Measurements from ENCODE around the gene HCN2.
"Not testable (repeated sequence)": the region's sequence is repeated elsewhere in the genome, so short reads cannot be mapped to it uniquely, and the experiment has no call there.

HCN2 gene

DNA sequence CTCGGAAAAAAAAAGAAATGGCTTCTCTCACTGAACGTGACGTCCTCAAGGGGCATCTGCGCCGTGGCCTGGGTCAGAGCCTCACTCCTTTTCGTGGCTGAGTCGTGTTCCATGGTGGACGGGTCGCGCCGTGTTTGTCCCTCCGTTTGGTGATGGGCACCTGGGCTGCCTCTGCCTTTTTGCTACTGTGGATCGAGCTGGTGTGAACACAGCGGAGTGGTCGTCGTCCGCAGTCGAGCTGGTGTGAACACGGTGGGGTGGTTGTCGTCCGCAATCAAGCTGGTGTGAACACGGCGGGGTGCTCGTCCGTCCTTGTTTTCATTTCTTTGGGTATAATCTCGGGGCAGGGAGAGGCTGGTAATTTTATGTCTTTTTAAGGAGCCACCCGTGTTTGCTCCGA is 11.6 kb downstream of the HCN2 start:
- no peaks in the 10 kb centered on the region for H4K20me1 ChIP-seq (ENCODE audit: insufficient read depth, low read length)
- H3K27me3 ChIP-seq (ENCODE audit: insufficient read depth, low read length): peaks cover 17% of the 10 kb centered on the region; the same call in 1 of the 2 replicates
- TF ChIP-seq, protein P1, sequence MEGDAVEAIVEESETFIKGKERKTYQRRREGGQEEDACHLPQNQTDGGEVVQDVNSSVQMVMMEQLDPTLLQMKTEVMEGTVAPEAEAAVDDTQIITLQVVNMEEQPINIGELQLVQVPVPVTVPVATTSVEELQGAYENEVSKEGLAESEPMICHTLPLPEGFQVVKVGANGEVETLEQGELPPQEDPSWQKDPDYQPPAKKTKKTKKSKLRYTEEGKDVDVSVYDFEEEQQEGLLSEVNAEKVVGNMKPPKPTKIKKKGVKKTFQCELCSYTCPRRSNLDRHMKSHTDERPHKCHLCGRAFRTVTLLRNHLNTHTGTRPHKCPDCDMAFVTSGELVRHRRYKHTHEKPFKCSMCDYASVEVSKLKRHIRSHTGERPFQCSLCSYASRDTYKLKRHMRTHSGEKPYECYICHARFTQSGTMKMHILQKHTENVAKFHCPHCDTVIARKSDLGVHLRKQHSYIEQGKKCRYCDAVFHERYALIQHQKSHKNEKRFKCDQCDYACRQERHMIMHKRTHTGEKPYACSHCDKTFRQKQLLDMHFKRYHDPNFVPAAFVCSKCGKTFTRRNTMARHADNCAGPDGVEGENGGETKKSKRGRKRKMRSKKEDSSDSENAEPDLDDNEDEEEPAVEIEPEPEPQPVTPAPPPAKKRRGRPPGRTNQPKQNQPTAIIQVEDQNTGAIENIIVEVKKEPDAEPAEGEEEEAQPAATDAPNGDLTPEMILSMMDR (IDR thresholded peaks at IDR 0.05; ENCODE audit: low read length): no peak
- TF ChIP-seq EZH2 (IDR thresholded peaks at IDR 0.05; ENCODE audit: borderline replicate concordance, low read length): no peak
- H3K27ac ChIP-seq (ENCODE audit: low read depth, low read length, poor library complexity, severe bottlenecking): no peak overlapping the region
- H3K4me3 ChIP-seq (ENCODE audit: low read depth, low read length, poor library complexity, severe bottlenecking): no peak overlapping the region
- H3F3A ChIP-seq (ENCODE audit: insufficient read depth, low read length): no peaks in the 10 kb centered on the region
- H2AFZ ChIP-seq (ENCODE audit: low read length): no peak overlapping the region
- no peaks in the 10 kb centered on the region for H3K36me3 ChIP-seq (ENCODE audit: insufficient read depth, low read length)
- no peaks in the 10 kb centered on the region for H3K9me3 ChIP-seq (ENCODE audit: low read length)
- no peaks in the 10 kb centered on the region for H3K79me2 ChIP-seq (ENCODE audit: insufficient read depth, low read length)
- H3K4me1 ChIP-seq (ENCODE audit: insufficient read depth, low read length, severe bottlenecking): no peaks in the 10 kb centered on the region
- H3K4me2 ChIP-seq (ENCODE audit: low read length): no peak overlapping the region
- H3K9ac ChIP-seq (ENCODE audit: low read length): no peak overlapping the region
- no peaks in the 10 kb centered on the region for H3K9me2 ChIP-seq (ENCODE audit: low read depth, low read length)

DNA sequence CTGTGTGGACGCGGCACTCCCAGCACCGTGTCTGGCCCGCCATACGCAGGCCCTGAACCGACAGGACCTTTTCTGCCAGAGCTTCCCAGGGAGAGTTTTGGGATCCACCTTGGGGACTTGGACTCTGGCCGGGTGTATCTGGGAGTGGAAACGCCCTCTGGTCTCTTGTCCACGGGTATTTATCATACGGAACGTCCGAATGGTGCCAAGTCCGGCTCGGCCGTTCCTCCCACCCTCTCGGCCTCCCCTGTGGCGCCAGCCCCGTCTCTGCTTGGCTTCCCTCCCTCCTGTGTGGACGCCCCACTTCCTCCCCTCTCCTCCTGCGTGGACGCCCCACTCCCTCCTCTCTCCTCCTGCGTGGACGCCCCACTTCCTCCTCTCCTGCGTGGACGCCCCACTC is 12.1 kb downstream of the HCN2 start:
- Histone ChIP-seq H3K36me3 (ENCODE audit: insufficient read depth, low read length) (no peaks in the 10 kb centered on the region), H4K20me1 (ENCODE audit: insufficient read depth, low read length) (no peaks in the 10 kb centered on the region), H3K4me3 (ENCODE audit: low read depth, low read length, poor library complexity, severe bottlenecking) (no peak overlapping the region), H3K4me2 (ENCODE audit: low read length) (no peak overlapping the region), H3F3A (ENCODE audit: insufficient read depth, low read length) (no peaks in the 10 kb centered on the region), H3K9me2 (ENCODE audit: low read depth, low read length) (no peaks in the 10 kb centered on the region), H3K79me2 (ENCODE audit: insufficient read depth, low read length) (no peaks in the 10 kb centered on the region), H3K27ac (ENCODE audit: low read depth, low read length, poor library complexity, severe bottlenecking) (no peak overlapping the region), H2AFZ (ENCODE audit: low read length) (no peak overlapping the region), H3K27me3 (ENCODE audit: insufficient read depth, low read length) (peaks cover 12% of the 10 kb centered on the region; the same call in 1 of the 2 replicates), H3K4me1 (ENCODE audit: insufficient read depth, low read length, severe bottlenecking) (no peaks in the 10 kb centered on the region), H3K9ac (ENCODE audit: low read length) (no peak overlapping the region), H3K9me3 (ENCODE audit: low read length) (no peaks in the 10 kb centered on the region)
- TF ChIP-seq, protein P1 (IDR thresholded peaks at IDR 0.05; ENCODE audit: low read length): no peak
- TF ChIP-seq EZH2 (IDR thresholded peaks at IDR 0.05; ENCODE audit: borderline replicate concordance, low read length): no peak

DNA sequence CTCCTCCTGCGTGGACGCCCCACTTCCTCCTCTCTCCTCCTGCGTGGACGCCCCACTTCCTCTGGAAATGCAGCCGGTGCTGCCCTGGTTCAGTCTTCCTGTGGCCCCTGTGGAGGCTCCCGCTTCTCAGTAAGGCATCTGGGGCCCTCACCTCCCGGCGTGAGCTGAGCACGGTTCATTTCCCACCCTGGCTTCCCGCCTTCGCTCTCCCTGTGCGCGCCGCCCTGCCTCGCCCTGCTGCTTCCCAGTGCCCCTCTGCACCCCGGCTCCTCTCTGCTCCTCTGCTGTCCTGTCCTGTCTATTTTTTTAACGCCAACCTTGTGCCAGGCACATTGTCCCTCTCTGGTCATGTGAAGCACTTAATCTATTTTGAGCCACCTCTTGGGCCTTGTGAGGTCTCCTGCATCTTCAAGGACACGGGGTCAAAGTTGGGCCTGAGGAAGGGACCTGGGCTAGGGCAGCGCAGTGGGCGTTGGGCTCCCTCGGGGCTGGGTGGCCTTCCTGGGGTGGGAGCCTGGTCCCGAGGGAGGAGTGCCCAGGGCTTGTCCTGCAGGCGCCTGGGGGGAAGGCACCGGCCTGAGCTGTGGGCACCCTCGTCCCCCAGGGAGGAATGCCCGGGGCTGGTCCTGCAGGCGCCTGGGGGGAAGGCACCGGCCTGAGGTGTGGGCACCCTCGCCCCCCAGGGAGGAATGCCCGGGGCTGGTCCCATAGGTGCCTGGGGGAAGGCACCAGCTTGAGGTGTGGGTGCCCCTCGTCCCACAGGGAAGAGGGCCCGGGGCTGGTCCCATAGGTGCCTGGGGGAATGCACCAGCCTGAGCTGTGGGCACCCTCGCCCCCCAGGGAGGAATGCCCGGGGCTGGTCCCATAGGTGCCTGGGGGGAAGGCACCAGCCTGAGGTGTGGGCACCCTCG is 13.0 kb downstream of the HCN2 start:
- Histone ChIP-seq H3K27me3 (ENCODE audit: insufficient read depth, low read length) (peaks cover 8% of the 10 kb centered on the region; the same call in 1 of the 2 replicates), H3K4me2 (ENCODE audit: low read length) (no peak overlapping the region)
- no peak for TF ChIP-seq EZH2 (IDR thresholded peaks at IDR 0.05; ENCODE audit: borderline replicate concordance, low read length)
- TF ChIP-seq, protein P1 (IDR thresholded peaks at IDR 0.05; ENCODE audit: low read length): no peak

DNA sequence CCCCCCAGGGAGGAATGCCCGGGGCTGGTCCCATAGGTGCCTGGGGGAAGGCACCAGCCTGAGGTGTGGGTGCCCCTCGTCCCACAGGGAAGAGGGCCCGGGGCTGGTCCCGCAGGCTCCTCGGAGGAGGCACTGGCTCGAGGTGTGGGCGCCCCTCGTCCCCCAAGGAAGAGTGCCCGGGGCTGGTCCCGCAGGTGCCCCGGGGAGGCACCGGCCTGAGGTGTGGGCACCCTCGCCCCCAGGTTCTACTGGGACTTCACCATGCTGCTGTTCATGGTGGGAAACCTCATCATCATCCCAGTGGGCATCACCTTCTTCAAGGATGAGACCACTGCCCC is 13.6 kb downstream of the HCN2 start:
- not testable (repeated sequence) for H3K4me3 ChIP-seq (ENCODE audit: low read depth, low read length, poor library complexity, severe bottlenecking); H4K20me1 ChIP-seq (ENCODE audit: insufficient read depth, low read length); H3K4me1 ChIP-seq (ENCODE audit: insufficient read depth, low read length, severe bottlenecking); H3K4me2 ChIP-seq (ENCODE audit: low read length); H3K9me3 ChIP-seq (ENCODE audit: low read length); H3K79me2 ChIP-seq (ENCODE audit: insufficient read depth, low read length); H3F3A ChIP-seq (ENCODE audit: insufficient read depth, low read length); H2AFZ ChIP-seq (ENCODE audit: low read length); H3K9ac ChIP-seq (ENCODE audit: low read length); H3K27me3 ChIP-seq (ENCODE audit: insufficient read depth, low read length); H3K36me3 ChIP-seq (ENCODE audit: insufficient read depth, low read length); H3K9me2 ChIP-seq (ENCODE audit: low read depth, low read length); H3K27ac ChIP-seq (ENCODE audit: low read depth, low read length, poor library complexity, severe bottlenecking)

More for the DNA sequence above, 13.0 kb downstream of the HCN2 start:
- Histone ChIP-seq H3K9me2 (ENCODE audit: low read depth, low read length) (no peaks in the 10 kb centered on the region), H3K36me3 (ENCODE audit: insufficient read depth, low read length) (no peaks in the 10 kb centered on the region), H3K9ac (ENCODE audit: low read length) (no peak overlapping the region), H3K27ac (ENCODE audit: low read depth, low read length, poor library complexity, severe bottlenecking) (no peak overlapping the region), H3K4me3 (ENCODE audit: low read depth, low read length, poor library complexity, severe bottlenecking) (no peak overlapping the region), H3K79me2 (ENCODE audit: insufficient read depth, low read length) (no peaks in the 10 kb centered on the region), H3K4me1 (ENCODE audit: insufficient read depth, low read length, severe bottlenecking) (no peaks in the 10 kb centered on the region), H2AFZ (ENCODE audit: low read length) (no peak overlapping the region), H3F3A (ENCODE audit: insufficient read depth, low read length) (no peaks in the 10 kb centered on the region), H4K20me1 (ENCODE audit: insufficient read depth, low read length) (no peaks in the 10 kb centered on the region), H3K9me3 (ENCODE audit: low read length) (no peaks in the 10 kb centered on the region)

DNA sequence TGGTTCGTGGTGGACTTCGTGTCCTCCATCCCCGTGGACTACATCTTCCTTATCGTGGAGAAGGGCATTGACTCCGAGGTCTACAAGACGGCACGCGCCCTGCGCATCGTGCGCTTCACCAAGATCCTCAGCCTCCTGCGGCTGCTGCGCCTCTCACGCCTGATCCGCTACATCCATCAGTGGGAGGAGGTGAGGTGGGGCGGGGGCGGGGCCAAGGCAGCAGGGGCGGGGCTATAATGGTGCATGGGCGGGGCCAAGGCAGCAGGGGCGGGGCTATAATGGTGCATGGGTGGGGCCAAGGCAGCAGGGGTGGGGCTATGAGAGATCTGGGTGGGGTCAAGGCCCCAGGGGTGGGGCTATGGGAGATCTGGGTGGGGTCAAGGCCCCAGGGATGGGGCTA is 14.1 kb downstream of the HCN2 start:
- not testable (repeated sequence) for H4K20me1 ChIP-seq (ENCODE audit: insufficient read depth, low read length); H3K27ac ChIP-seq (ENCODE audit: low read depth, low read length, poor library complexity, severe bottlenecking); H3K79me2 ChIP-seq (ENCODE audit: insufficient read depth, low read length); H3K4me1 ChIP-seq (ENCODE audit: insufficient read depth, low read length, severe bottlenecking); H3K36me3 ChIP-seq (ENCODE audit: insufficient read depth, low read length); H2AFZ ChIP-seq (ENCODE audit: low read length); H3K9ac ChIP-seq (ENCODE audit: low read length); H3F3A ChIP-seq (ENCODE audit: insufficient read depth, low read length); H3K27me3 ChIP-seq (ENCODE audit: insufficient read depth, low read length); H3K9me2 ChIP-seq (ENCODE audit: low read depth, low read length); H3K4me2 ChIP-seq (ENCODE audit: low read length); H3K9me3 ChIP-seq (ENCODE audit: low read length); H3K4me3 ChIP-seq (ENCODE audit: low read depth, low read length, poor library complexity, severe bottlenecking)

All from OCI-LY1 (cell line).